DND-41 (cell line): ENCODE data around the gene BAG1.

Experiments
- CTCF ChIP-seq: IDR thresholded peaks from 2 replicates; pipeline ENCODE4 v1.5.1; 2012; ENCODE audit warnings: borderline replicate concordance, low read length, moderate library complexity, mild to moderate bottlenecking; ENCODE audit not compliant: poor library complexity, severe bottlenecking; ENCODE audit errors: extremely low read depth
- EZH2 ChIP-seq: IDR thresholded peaks from 3 replicates; pipeline ENCODE4 v1.6.1; 2012; ENCODE audit warnings: borderline replicate concordance, low read depth, mild to moderate bottlenecking, moderate library complexity, low read length, inconsistent platforms; ENCODE audit not compliant: severe bottlenecking

GRCh38 chr9:33307067-33307466 is 42.6 kb upstream of the BAG1 start:
- TF ChIP-seq CTCF (no peak), EZH2 (no peak)
